K562 (cell line): ENCODE measurements around the gene ATAD3C. TPM values are rescaled to one million over a fixed set of nuclear protein-coding genes. Genes with fewer than 3 reads are reported as not detected.

Experiments
- ATF4 ChIP-seq: fragments of 450-650 bp; formaldehyde crosslinking; IDR thresholded peaks from 2 replicates; pipeline ENCODE4 v1.4.0; 2022; ENCODE audit warnings: mild to moderate bottlenecking, moderate library complexity
- DIDO1 ChIP-seq: fragments of 450-650 bp; IDR thresholded peaks from 2 replicates; pipeline ENCODE4 v1.6.1; 2016; ENCODE audit warnings: low read depth, missing biosample characterization, missing genetic modification characterization
- ELF1 ChIP-seq: fragments of 200-800 bp; sonication (Bioruptor generic); IDR thresholded peaks from 2 replicates; pipeline ENCODE4 v1.6.1; 2016; ENCODE audit warnings: missing genetic modification characterization, missing compliant biosample characterization
- ETV1 ChIP-seq: fragments of 450-650 bp; conservative IDR thresholded peaks from 2 replicates; pipeline ENCODE4 v1.6.1; 2016; ENCODE audit warnings: missing genetic modification characterization, control low read depth, low read depth, missing compliant biosample characterization
- FOSL1 ChIP-seq: fragments of 200-800 bp; sonication (Bioruptor generic); conservative IDR thresholded peaks from 2 replicates; pipeline ENCODE4 v1.6.1; 2016; ENCODE audit warnings: missing genetic modification characterization, missing compliant biosample characterization
- JUND ChIP-seq, 2 experiments: IDR thresholded peaks; 2 replicates in 1 of 2; 3 replicates in 1 of 2; pipeline ENCODE4 v1.6.1; 2011; ENCODE audit warnings: borderline replicate concordance in 2 of 2, low read depth in 2 of 2, low read length in 2 of 2, improper control_type of control experiment in 1 of 2, missing biosample characterization in 1 of 2, missing genetic modification characterization in 1 of 2, missing genetic modification reagents in 1 of 2
- KLF1 ChIP-seq: fragments of 450-650 bp; IDR thresholded peaks from 2 replicates; pipeline ENCODE4 v1.6.1; 2016; ENCODE audit warnings: missing genetic modification characterization, missing compliant biosample characterization
- MBD2 ChIP-seq: sonication (generic); IDR thresholded peaks from 2 replicates; pipeline ENCODE4 v1.6.1; 2016; ENCODE audit warnings: low read depth, borderline replicate concordance
- REST ChIP-seq, 2 experiments: fragments of 450-650 bp; formaldehyde crosslinking in 1 of 2; IDR thresholded peaks; 2 replicates each; pipeline versions ENCODE4 v1.4.0 to v1.6.1; 2014 to 2020; ENCODE audit warnings: mild to moderate bottlenecking in 2 of 2, borderline replicate concordance in 1 of 2, low read depth in 1 of 2
- SLC30A9 ChIP-seq: fragments of 250-450 bp; sonication (Bioruptor Pico); IDR thresholded peaks from 2 replicates; pipeline ENCODE4 v1.8.0; 2022; ENCODE audit warnings: mild to moderate bottlenecking, moderate library complexity
- ZBTB12 ChIP-seq: fragments of 250-450 bp; sonication (Bioruptor Pico); IDR thresholded peaks from 2 replicates; pipeline ENCODE4 v1.4.0; 2020
- ZBTB17 ChIP-seq: fragments of 450-650 bp; formaldehyde crosslinking; IDR thresholded peaks from 2 replicates; pipeline ENCODE4 v1.4.0; 2020; ENCODE audit warnings: mild to moderate bottlenecking
- ZNF197 ChIP-seq: fragments of 200-800 bp; sonication (Bioruptor generic); IDR thresholded peaks from 2 replicates; pipeline ENCODE4 v1.6.1; 2016; ENCODE audit warnings: low read depth, missing genetic modification characterization, missing compliant biosample characterization
- ZNF449 ChIP-seq: fragments of 250-450 bp; sonication (Bioruptor Pico); IDR thresholded peaks from 2 replicates; pipeline ENCODE4 v1.8.0; 2022; ENCODE audit warnings: moderate library complexity, mild to moderate bottlenecking, inconsistent platforms
- polyA plus RNA-seq, 8 experiments: library from polyadenylated mRNA; depleted of rRNA in 4 of 8; stranded (reverse) in 5 of 8; unstranded in 3 of 8; fragments of >200 nt; fragmentation: Nextera tagmentation in 2 of 8; fragmentation: Illumina TruSeq in 1 of 8; extraction: Ambion mirVana in 2 of 8; extraction: Trizol in 1 of 8; gene quantifications; 2 replicates each; pipeline versions ENCODE4 v1.2.1 to v1.2.3, GENCODE V29; 2011 to 2014; ENCODE audit warnings: inconsistent platforms in 1 of 8, missing spikeins in 1 of 8
- total RNA-seq, 7 experiments: library from RNA; depleted of rRNA in 6 of 7; stranded (reverse); fragments of >200 nt in 6 of 7; fragmentation: Illumina TruSeq in 2 of 7; extraction: Trizol in 2 of 7; gene quantifications; 2 replicates each; pipeline versions ENCODE4 v1.2.1 to v1.2.3, GENCODE V29; 2011 to 2021; ENCODE audit warnings: low replicate concordance in 1 of 7

The ATAD3C gene
- total and polyA plus RNA-seq, 9 of the 15 experiments (the other 6 are each of a cell fraction or from before 2014, with no cell fraction given) = 0.03 to 0.18 TPM; not detected in 7

- peak; percentile 60; the same call in 1 of the 2 replicates for TF ChIP-seq ETV1 (tag)
- peak; percentile 82; the same call in 1 of the 2 replicates for TF ChIP-seq ZBTB17 (CRISPR knock-in tag)
- peak; percentile 77 for TF ChIP-seq REST (IDR thresholded peaks at IDR 0.05; ENCODE audit: borderline replicate concordance)
- TF ChIP-seq REST (CRISPR knock-in tag; IDR thresholded peaks at IDR 0.05; ENCODE audit: low read depth) = no peak
- TF ChIP-seq JUND (IDR thresholded peaks at IDR 0.05; ENCODE audit: borderline replicate concordance, low read depth, low read length) = no peak
- TF ChIP-seq JUND (tag; IDR thresholded peaks at IDR 0.05; ENCODE audit: borderline replicate concordance, low read depth, low read length) = peak; percentile 27; the same call in 1 of the 3 replicates
- TF ChIP-seq KLF1 (tag) = peak; percentile 79
- TF ChIP-seq FOSL1 (tag) = peak; percentile 62
- peak; percentile 79 for TF ChIP-seq ZNF449 (CRISPR knock-in tag)
- TF ChIP-seq DIDO1 (tag) = 0 out of 2 replicates have a peak, but pooled peaks have one; percentile 40
- peak; percentile 74 for TF ChIP-seq ZBTB12 (CRISPR knock-in tag)
- TF ChIP-seq ZNF197 = 0 out of 2 replicates have a peak, but pooled peaks have one; percentile 73
- TF ChIP-seq ATF4 (CRISPR knock-in tag) = peak; percentile 6; the same call in 1 of the 2 replicates
- TF ChIP-seq SLC30A9 (CRISPR knock-in tag) = no peak
- no peak for TF ChIP-seq MBD2
- TF ChIP-seq ELF1 = peak; percentile 66
These were observed 26.8 kb upstream of the ATAD3C start (continued) for GRCh38 chr1:1422465-1423244.
